Measurements from ENCODE around the gene CDK19. TPM values are rescaled to one million over a fixed set of nuclear protein-coding genes. Genes with fewer than 3 reads are reported as not detected.

The CDK19 gene
- total RNA-seq, 1 donor from 2014 or later: 34.4 TPM

GRCh38 chr6:110714143-110714542 is 101.1 kb downstream of the CDK19 start:
- no peak overlapping the region for H3K4me3 ChIP-seq
- H3K4me2 ChIP-seq: no peak overlapping the region
- no peak for DNase-seq (ENCODE audit: low spot score)
- no peak overlapping the region for H2AFZ ChIP-seq (replicated peaks)
- H3F3A ChIP-seq (ENCODE audit: low read depth): no peaks in the 10 kb centered on the region
- peaks cover 19% of the 10 kb centered on the region for H4K20me1 ChIP-seq (ENCODE audit: low read depth)
- no peaks in the 10 kb centered on the region for H3K9me3 ChIP-seq (ENCODE audit: low read depth)
- Mint-ChIP-seq H3K4me1 (peaks cover 16% of the 10 kb centered on the region), H3K27me3 (ENCODE audit: insufficient read depth, low read depth) (no peaks in the 10 kb centered on the region), H3K4me3 (no peak overlapping the region), H3K27ac (no peak overlapping the region), H3K36me3 (peaks cover 11% of the 10 kb centered on the region), H3K9me3 (peaks cover 3% of the 10 kb centered on the region)
- H3K4me1 ChIP-seq: peaks cover 22% of the 10 kb centered on the region
- H3K36me3 ChIP-seq: peaks cover 3% of the 10 kb centered on the region
- no peaks in the 10 kb centered on the region for H3K79me2 ChIP-seq (ENCODE audit: low read depth)
- no peak for TF ChIP-seq CTCF (IDR thresholded peaks at IDR 0.05)
- TF ChIP-seq EZH2phosphoT487 (IDR thresholded peaks at IDR 0.05): no peak
- TF ChIP-seq EZH2 (IDR thresholded peaks at IDR 0.05): no peak
- H3K27ac ChIP-seq: no peak overlapping the region
- H3K27me3 ChIP-seq: no peaks in the 10 kb centered on the region
- no peak overlapping the region for H3K9ac ChIP-seq

- no peaks in the 10 kb centered on the region for H3K9me3 ChIP-seq (ENCODE audit: low read depth)
- H4K20me1 ChIP-seq (ENCODE audit: low read depth): peaks cover 10% of the 10 kb centered on the region
- TF ChIP-seq EZH2 (IDR thresholded peaks at IDR 0.05) (no peak), CTCF (IDR thresholded peaks at IDR 0.05) (no peak), EZH2phosphoT487 (IDR thresholded peaks at IDR 0.05) (no peak)
- H3K4me3 ChIP-seq: no peak overlapping the region
- no peaks in the 10 kb centered on the region for H3F3A ChIP-seq (ENCODE audit: low read depth)
- no peaks in the 10 kb centered on the region for H3K79me2 ChIP-seq (ENCODE audit: low read depth)
- H3K36me3 ChIP-seq: peaks cover 3% of the 10 kb centered on the region
- peaks cover 9% of the 10 kb centered on the region for H3K36me3 Mint-ChIP-seq
- H3K9me3 Mint-ChIP-seq: peaks cover 3% of the 10 kb centered on the region
- no peak overlapping the region for H3K9ac ChIP-seq
- no peak overlapping the region for H3K4me3 Mint-ChIP-seq
- no peak overlapping the region for H3K27ac ChIP-seq
- H3K27ac Mint-ChIP-seq: no peak overlapping the region
- DNase-seq (ENCODE audit: low spot score): no peak
- no peak overlapping the region for H3K4me2 ChIP-seq
- H3K4me1 Mint-ChIP-seq: peaks cover 7% of the 10 kb centered on the region
- H2AFZ ChIP-seq (replicated peaks): no peak overlapping the region
- no peaks in the 10 kb centered on the region for H3K27me3 Mint-ChIP-seq (ENCODE audit: insufficient read depth, low read depth)
- H3K27me3 ChIP-seq: no peaks in the 10 kb centered on the region
- H3K4me1 ChIP-seq: peaks cover 9% of the 10 kb centered on the region
Observed at GRCh38 chr6:110712238-110712637, 103.0 kb downstream of the CDK19 start.

GRCh38 chr6:110710115-110710514 is 105.2 kb downstream of the CDK19 start:
- Histone ChIP-seq H3K27me3 (no peaks in the 10 kb centered on the region), H3K79me2 (ENCODE audit: low read depth) (no peaks in the 10 kb centered on the region), H3K9ac (no peak overlapping the region), H3K4me2 (no peak overlapping the region), H3K27ac (no peak overlapping the region), H3K9me3 (ENCODE audit: low read depth) (no peaks in the 10 kb centered on the region), H3K36me3 (no peaks in the 10 kb centered on the region), H3K4me3 (no peak overlapping the region), H3K4me1 (peaks cover 9% of the 10 kb centered on the region), H4K20me1 (ENCODE audit: low read depth) (peaks cover 12% of the 10 kb centered on the region), H2AFZ (replicated peaks) (no peak overlapping the region), H3F3A (ENCODE audit: low read depth) (no peaks in the 10 kb centered on the region)
- Mint-ChIP-seq H3K27ac (no peak overlapping the region), H3K4me1 (peaks cover 7% of the 10 kb centered on the region), H3K9me3 (peaks cover 3% of the 10 kb centered on the region), H3K27me3 (ENCODE audit: insufficient read depth, low read depth) (no peaks in the 10 kb centered on the region), H3K36me3 (peaks cover 9% of the 10 kb centered on the region), H3K4me3 (no peak overlapping the region)
- TF ChIP-seq CTCF (IDR thresholded peaks at IDR 0.05) (no peak), EZH2 (IDR thresholded peaks at IDR 0.05) (no peak), EZH2phosphoT487 (IDR thresholded peaks at IDR 0.05) (no peak)
- no peak for DNase-seq (ENCODE audit: low spot score)
